ENCODE data around the gene KRT3.
"Not testable (repeated sequence)": the region's sequence is repeated elsewhere in the genome, so short reads cannot be mapped to it uniquely, and the experiment has no call there.

The KRT3 gene

DNA sequence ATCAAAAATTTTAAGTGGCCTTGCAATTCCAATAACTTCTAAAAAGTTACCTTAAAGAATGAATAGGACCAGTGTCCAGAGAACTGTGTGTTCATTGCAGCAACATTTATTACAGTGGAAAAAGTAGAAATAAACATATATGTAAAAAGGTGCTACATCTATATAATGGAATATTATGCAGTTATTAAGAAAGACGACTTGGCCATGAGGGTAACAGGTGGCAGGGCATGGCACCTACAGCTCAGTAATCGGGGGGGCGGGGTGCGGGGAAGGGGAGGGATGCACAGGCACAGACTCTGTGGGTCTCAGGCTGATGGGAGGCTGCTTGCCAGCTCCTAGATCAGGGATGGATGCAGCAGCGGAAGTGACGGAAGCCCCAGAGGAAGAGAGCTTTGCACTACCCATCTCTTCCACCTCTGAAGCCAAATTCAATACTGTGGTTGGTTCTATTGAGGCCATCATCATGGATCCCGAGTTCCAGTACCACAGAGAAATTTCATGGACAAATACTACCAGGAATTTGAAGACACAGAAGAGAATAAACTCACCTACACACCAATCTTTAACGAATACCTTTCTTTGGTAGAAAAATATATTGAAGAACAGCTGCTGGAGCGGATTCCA is 32.8 kb downstream of the KRT3 start:
- no peaks in the 10 kb centered on the region for H3K4me1 Mint-ChIP-seq (ENCODE audit: low read depth)
- H3K36me3 Mint-ChIP-seq (ENCODE audit: low read depth) = no peaks in the 10 kb centered on the region
- H3K4me3 Mint-ChIP-seq = no peak overlapping the region
- no peaks in the 10 kb centered on the region for H3K27me3 Mint-ChIP-seq (ENCODE audit: low read depth)
- peaks cover 13% of the 10 kb centered on the region for H3K9me3 Mint-ChIP-seq
- H3K27ac Mint-ChIP-seq = no peak overlapping the region

DNA sequence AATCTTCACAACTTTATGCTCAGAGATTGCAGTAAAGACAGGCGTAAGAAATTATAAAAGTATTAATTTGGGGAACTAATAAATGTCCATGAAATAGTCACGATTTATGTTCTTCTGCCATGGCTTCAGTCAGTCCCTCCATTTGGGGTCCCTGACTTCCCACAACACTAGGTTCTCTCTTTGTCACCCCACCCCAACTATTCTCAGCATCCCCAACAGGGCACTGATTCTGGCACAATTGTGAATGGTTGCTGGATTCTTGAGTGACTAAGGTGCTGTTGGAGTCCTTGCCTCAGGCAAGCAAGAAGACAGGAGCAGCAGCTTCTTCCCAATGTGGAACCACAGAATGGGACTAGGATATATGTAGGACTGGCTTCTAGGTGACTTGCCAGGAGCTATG is 34.1 kb downstream of the KRT3 start:
- H3K4me1 Mint-ChIP-seq (ENCODE audit: low read depth) = no peaks in the 10 kb centered on the region
- no peak overlapping the region for H3K27ac Mint-ChIP-seq
- no peak overlapping the region for H3K4me3 Mint-ChIP-seq
- H3K9me3 Mint-ChIP-seq = peaks cover 13% of the 10 kb centered on the region
- H3K36me3 Mint-ChIP-seq (ENCODE audit: low read depth) = no peaks in the 10 kb centered on the region
- H3K27me3 Mint-ChIP-seq (ENCODE audit: low read depth) = no peaks in the 10 kb centered on the region

DNA sequence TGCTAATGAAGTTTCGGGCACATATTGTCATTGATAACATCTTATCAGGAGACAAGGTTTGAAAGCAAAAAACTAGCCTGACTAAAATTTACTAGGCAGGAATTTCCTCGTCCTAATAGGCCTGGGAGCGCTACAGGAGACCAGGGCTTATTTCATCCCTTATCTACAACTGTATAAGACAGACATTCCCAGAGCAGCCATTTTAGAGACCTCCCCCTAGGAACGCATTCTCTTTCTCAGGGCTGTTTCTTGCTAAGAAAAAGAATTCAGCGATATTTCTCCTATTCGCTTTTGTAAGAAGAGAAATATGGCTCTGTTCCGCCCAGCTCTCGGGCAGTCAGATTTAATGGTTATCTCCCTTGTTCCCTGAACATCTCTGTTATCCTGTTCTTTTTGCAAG is 34.7 kb downstream of the KRT3 start:
- H3K27ac Mint-ChIP-seq; H3K4me3 Mint-ChIP-seq; H3K36me3 Mint-ChIP-seq (ENCODE audit: low read depth); H3K27me3 Mint-ChIP-seq (ENCODE audit: low read depth); H3K4me1 Mint-ChIP-seq (ENCODE audit: low read depth): not testable (repeated sequence)
- peaks cover 13% of the 10 kb centered on the region for H3K9me3 Mint-ChIP-seq

DNA sequence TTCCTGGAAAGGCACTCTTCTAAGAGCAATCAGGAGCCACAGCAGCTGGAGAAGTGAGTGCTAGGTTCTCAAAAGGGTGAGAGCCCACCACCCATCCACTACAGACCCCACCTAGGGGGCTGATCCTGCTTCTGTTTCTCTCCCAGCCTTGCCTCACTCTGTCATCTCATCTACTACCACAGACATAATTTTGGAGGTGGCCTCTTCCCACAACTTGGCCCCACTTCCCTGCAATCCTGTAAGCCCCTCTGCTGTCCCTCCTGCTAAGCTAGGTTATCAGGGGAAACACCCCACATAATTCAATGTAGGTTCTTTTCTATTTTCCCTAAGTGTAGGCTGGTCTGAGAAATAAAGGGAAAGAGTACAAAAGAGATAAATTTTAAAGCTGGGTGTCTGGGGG is 35.3 kb downstream of the KRT3 start:
- peaks cover 13% of the 10 kb centered on the region for H3K9me3 Mint-ChIP-seq
- no peak overlapping the region for H3K4me3 Mint-ChIP-seq
- no peaks in the 10 kb centered on the region for H3K27me3 Mint-ChIP-seq (ENCODE audit: low read depth)
- no peak overlapping the region for H3K27ac Mint-ChIP-seq
- H3K36me3 Mint-ChIP-seq (ENCODE audit: low read depth) = no peaks in the 10 kb centered on the region
- H3K4me1 Mint-ChIP-seq (ENCODE audit: low read depth) = no peaks in the 10 kb centered on the region

DNA sequence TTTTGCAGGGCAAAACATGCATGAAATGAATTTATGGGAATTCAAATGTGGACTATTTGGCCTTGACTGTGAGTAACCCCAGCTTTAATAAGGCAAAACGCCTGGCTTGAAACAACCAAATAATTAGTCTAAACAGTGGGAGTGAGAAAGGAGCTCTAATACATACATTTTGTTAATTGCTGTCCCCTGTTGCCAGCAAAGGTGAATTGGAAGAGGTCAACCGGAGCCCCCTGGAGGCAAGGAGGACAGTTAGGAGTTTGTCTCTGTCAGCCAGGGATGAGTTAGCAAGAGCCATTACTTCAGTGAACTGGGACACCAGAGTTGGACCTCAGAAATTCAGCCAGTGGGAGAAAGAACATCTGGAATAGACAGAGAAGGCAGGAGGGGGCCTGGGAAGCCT is 36.2 kb downstream of the KRT3 start:
- Mint-ChIP-seq H3K4me1 (ENCODE audit: low read depth) (no peaks in the 10 kb centered on the region), H3K27me3 (ENCODE audit: low read depth) (no peaks in the 10 kb centered on the region), H3K27ac (no peak overlapping the region), H3K4me3 (no peak overlapping the region), H3K36me3 (ENCODE audit: low read depth) (no peaks in the 10 kb centered on the region), H3K9me3 (peaks cover 13% of the 10 kb centered on the region)

DNA sequence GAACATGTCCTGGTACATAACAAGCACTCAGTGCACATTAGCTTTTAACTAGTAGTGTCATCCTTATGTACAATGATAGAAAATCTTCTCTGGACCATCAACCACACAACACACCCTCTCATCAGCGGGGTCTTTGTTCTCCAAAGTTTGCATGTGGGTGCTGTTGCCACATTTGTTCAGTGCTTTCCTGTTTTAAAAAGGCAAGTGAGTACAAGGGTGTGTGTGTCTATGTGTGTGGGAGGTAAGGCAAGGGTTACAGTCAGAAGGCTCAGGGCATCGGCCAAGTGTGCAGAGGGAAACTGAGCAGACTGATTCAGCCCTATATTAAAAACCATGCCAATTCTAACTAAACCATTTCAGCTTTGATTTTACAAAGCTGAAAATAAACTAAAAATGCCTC is 36.7 kb downstream of the KRT3 start:
- Mint-ChIP-seq H3K4me3 (no peak overlapping the region), H3K9me3 (peaks cover 13% of the 10 kb centered on the region), H3K36me3 (ENCODE audit: low read depth) (no peaks in the 10 kb centered on the region), H3K27me3 (ENCODE audit: low read depth) (no peaks in the 10 kb centered on the region), H3K27ac (no peak overlapping the region), H3K4me1 (ENCODE audit: low read depth) (no peaks in the 10 kb centered on the region)

DNA sequence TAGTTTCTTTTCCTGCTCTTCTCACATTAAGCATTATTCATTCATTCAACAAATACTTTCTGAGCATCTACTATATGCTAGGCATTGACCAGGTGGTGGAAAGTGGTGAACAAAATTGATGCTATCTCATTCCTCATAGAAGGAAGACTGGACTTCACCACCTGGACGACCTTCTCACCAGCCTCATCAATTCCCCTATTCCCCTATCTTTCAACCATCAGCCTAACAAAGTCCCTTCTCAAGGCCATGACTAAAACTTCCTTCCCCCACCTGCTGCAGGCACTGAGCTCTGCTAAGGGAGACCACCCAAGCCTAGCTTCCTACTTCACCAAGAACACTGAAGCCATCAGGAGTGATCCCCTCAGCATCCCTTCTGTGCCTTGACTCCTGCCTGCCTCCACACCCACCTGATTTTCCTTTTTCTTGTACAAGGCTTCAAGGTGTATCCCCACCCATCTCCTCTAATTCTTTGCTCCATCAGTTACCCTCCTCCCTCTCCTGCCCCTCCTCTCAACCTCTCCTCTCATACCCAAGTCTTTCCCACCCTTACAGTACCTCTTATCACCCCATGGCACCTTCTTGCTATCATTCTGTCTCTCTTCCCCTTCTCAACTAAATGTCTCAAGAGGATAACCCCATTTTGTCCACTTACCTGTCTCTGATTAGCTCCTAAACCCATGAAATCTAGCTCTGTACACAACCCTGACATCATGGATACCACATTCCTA is 38.3 kb downstream of the KRT3 start:
- Mint-ChIP-seq H3K27ac (no peak overlapping the region), H3K27me3 (ENCODE audit: low read depth) (peaks cover 2% of the 10 kb centered on the region), H3K4me3 (no peak overlapping the region), H3K9me3 (peaks cover 13% of the 10 kb centered on the region), H3K36me3 (ENCODE audit: low read depth) (no peaks in the 10 kb centered on the region), H3K4me1 (ENCODE audit: low read depth) (no peaks in the 10 kb centered on the region)

DNA sequence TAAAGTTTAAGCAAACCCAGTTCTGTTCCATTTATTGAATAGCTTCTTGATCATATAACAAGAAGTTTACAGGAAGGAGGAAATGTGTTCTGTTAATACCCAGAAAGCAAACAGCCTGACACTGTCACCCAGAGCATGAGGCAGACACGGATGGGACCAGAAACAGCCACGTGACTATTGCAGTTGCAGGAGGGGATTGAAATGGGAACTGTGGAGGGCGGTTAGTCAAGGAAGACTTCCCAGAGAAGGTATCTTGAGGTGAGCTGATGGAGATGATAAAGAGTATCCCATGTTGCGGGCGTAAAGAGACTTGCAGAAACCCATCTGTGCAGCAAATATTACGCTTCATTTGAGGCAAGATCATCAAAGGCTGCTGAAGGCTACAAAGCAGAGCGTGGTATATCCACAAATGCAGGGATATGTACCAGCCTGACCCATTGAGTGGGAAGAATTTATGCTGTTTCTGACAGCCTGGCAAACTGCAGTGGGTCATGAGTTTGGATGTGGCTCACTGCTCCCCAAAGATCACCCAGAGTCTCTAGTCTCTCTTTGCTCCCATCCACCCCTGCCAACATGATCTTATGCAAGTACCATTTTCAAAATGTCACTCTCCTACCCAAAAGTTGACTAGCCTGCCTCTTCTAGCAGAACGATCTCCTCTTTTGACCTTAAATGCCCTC is 39.5 kb downstream of the KRT3 start:
- Mint-ChIP-seq H3K27me3 (ENCODE audit: low read depth) (peaks cover 5% of the 10 kb centered on the region), H3K9me3 (peaks cover 11% of the 10 kb centered on the region), H3K27ac (no peak overlapping the region), H3K4me1 (ENCODE audit: low read depth) (no peaks in the 10 kb centered on the region), H3K4me3 (no peak overlapping the region), H3K36me3 (ENCODE audit: low read depth) (no peaks in the 10 kb centered on the region)

DNA sequence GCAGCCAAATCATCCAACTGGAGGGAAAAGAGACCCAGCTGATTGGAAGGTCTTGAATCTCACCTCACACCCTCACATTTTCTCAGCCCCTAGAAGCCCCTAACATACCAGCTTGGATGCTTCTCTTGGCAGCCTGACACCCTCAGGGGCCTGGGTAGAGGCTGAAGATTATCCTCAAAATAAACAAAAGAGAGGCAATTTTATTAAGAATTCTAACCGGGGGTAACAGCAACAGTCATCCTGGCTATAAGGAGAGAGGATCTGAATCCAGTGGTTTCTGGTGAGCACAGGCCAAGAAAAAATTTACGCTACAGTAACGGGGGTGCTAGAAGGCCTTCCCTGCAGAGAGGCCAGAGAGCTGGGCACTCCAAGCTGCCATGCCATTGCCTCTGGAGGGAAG is 40.4 kb downstream of the KRT3 start:
- H3K36me3 Mint-ChIP-seq (ENCODE audit: low read depth) = no peaks in the 10 kb centered on the region
- H3K27me3 Mint-ChIP-seq (ENCODE audit: low read depth) = peaks cover 8% of the 10 kb centered on the region
- peaks cover 3% of the 10 kb centered on the region for H3K9me3 Mint-ChIP-seq
- no peak overlapping the region for H3K4me3 Mint-ChIP-seq
- no peaks in the 10 kb centered on the region for H3K4me1 Mint-ChIP-seq (ENCODE audit: low read depth)
- H3K27ac Mint-ChIP-seq = no peak overlapping the region

DNA sequence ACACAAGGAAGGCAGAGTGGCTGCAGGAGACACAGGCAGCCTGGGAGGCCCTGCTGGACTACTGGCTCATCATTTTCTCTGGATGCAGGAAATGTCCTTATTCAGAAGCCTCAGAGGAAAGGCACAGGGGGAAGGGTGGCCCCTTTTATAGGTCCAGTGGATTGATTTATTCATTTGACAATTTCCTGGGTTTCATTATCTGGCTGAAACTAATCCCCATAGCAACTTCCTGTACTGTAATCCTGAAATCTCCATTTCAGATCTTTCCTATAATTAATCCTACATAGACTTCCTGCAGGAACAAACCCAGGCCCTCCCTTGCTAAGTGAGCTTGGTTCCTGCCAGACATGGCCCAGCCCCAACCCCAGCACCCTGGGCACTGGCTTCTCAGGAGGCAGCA is 41.8 kb downstream of the KRT3 start:
- H3K9me3 Mint-ChIP-seq = no peaks in the 10 kb centered on the region
- peaks cover 12% of the 10 kb centered on the region for H3K27me3 Mint-ChIP-seq (ENCODE audit: low read depth)
- H3K4me3 Mint-ChIP-seq = no peak overlapping the region
- H3K27ac Mint-ChIP-seq = no peak overlapping the region
- H3K4me1 Mint-ChIP-seq (ENCODE audit: low read depth) = no peaks in the 10 kb centered on the region
- no peaks in the 10 kb centered on the region for H3K36me3 Mint-ChIP-seq (ENCODE audit: low read depth)

DNA sequence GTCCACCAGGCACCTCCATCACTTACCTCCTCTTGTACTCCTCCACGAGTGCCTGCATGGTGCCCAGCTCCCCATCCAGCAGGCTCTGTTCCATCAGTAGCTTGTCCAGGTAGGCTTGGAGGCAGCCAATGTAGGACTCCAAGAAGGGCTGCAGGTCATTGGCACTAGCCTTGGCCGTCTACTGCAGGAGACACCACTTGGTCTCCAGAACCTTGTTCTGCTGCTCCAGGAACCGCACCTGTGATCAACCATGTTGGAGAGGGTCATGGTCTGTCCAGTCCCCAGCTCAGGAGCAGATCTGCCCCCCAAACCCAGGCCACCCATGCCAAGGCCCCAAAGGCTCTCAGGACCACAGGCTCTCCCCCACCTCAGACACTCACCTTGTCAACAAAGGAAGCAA is 42.6 kb downstream of the KRT3 start:
- H3K4me3 Mint-ChIP-seq = no peak overlapping the region
- no peaks in the 10 kb centered on the region for H3K9me3 Mint-ChIP-seq
- H3K4me1 Mint-ChIP-seq (ENCODE audit: low read depth) = peaks cover 2% of the 10 kb centered on the region
- no peaks in the 10 kb centered on the region for H3K36me3 Mint-ChIP-seq (ENCODE audit: low read depth)
- peaks cover 18% of the 10 kb centered on the region for H3K27me3 Mint-ChIP-seq (ENCODE audit: low read depth)
- no peak overlapping the region for H3K27ac Mint-ChIP-seq

DNA sequence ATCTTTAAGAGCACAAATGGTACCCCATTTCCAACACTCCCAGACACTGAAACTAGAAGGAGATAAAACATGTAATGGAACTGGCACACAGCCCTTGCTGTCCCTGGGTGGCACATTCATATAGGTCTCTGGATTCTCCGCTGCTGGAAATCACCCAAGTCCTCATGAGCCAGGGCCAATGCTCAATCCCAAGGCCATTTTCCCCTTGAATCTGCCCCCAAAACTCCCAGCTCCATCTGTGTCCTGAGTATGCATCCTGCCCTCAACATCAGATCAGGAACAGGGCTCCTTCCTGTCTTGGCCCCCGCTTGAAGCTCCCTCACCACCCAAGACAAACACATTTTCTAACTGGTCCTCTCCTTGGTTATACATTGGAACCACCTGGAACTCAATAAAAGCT is 43.4 kb downstream of the KRT3 start:
- no peak overlapping the region for H3K27ac Mint-ChIP-seq
- no peak overlapping the region for H3K4me3 Mint-ChIP-seq
- no peaks in the 10 kb centered on the region for H3K36me3 Mint-ChIP-seq (ENCODE audit: low read depth)

DNA sequence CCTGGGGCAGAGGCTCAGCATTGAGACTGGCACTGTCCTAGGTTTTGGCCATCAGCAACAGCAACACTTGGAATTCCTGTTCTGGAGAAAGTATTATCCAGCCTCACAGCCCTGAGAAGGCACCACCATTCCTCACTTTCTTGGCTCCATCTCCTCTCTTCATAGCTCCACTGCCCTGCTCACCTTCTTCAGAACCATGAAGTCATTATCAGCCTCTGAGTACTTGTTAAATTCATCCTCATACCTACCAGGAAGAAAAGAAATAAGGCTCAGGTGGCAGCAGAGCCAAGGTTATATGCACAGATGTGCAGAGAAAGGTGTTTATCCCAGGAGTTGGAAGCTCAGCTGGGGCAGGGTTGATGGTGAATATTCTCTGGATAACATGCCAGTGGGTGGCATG is 44.1 kb downstream of the KRT3 start:
- Mint-ChIP-seq H3K4me3 (no peak overlapping the region), H3K36me3 (ENCODE audit: low read depth) (no peaks in the 10 kb centered on the region), H3K27me3 (ENCODE audit: low read depth) (peaks cover 18% of the 10 kb centered on the region), H3K9me3 (no peaks in the 10 kb centered on the region), H3K27ac (no peak overlapping the region), H3K4me1 (ENCODE audit: low read depth) (peaks cover 2% of the 10 kb centered on the region)

More for the DNA sequence above, 43.4 kb downstream of the KRT3 start:
- Mint-ChIP-seq H3K27me3 (ENCODE audit: low read depth) (peaks cover 18% of the 10 kb centered on the region), H3K4me1 (ENCODE audit: low read depth) (peaks cover 2% of the 10 kb centered on the region), H3K9me3 (no peaks in the 10 kb centered on the region)

DNA sequence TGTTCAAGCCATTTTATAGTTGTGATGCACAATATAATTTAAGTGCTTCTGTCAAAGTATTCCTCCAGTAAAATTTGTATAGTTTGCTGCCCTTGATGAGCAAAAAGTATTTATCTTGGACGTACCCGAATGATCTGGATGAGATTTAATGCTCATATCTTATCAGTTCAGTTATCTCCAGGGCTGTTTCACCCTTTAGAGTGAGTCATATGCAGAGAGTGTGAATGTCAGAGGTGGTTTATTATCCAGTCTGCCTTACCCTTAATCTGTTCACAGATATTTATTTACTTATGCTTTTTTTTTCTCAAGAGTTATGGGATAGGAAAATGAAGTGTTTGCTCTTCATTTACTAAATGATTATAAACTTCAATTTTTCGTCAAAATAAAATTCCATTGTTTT is 45.4 kb downstream of the KRT3 start:
- H3K4me1 Mint-ChIP-seq (ENCODE audit: low read depth); H3K27ac Mint-ChIP-seq; H3K4me3 Mint-ChIP-seq; H3K9me3 Mint-ChIP-seq; H3K36me3 Mint-ChIP-seq (ENCODE audit: low read depth): not testable (repeated sequence)
- H3K27me3 Mint-ChIP-seq (ENCODE audit: low read depth) = peaks cover 18% of the 10 kb centered on the region

DNA sequence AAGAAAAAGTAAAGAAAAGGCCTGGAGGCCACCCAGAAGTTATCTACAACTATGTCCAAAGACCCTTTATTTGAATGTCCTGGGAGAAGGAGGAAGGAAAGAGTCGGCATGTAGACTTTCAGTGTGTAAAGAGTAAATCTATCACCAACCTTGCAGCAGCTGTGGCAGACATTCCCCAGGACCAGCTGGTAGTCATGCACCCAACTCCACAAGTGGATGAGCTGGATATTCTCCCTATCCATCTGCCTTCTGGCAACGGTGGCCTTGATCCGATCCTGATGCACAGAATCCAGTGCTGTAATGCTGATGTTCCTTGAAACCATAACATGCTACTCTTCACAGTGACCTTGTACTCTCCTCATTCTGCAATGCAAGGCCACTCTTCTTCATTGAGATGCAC is 46.1 kb downstream of the KRT3 start:
- Mint-ChIP-seq H3K4me1 (ENCODE audit: low read depth) (peaks cover 2% of the 10 kb centered on the region), H3K27ac (no peak overlapping the region), H3K27me3 (ENCODE audit: low read depth) (peaks cover 18% of the 10 kb centered on the region), H3K4me3 (no peak overlapping the region), H3K9me3 (no peaks in the 10 kb centered on the region), H3K36me3 (ENCODE audit: low read depth) (no peaks in the 10 kb centered on the region)
